NCI-H2107 (cell line): ENCODE data around the gene PDE4D.
"Not testable (repeated sequence)": the region's sequence is repeated elsewhere in the genome, so short reads cannot be mapped to it uniquely, and the experiment has no call there.

Experiments used
- DNase-seq: peaks from one replicate; lab custom pipeline; 2025; lab: John Stamatoyannopoulos, UW

PDE4D gene

DNA sequence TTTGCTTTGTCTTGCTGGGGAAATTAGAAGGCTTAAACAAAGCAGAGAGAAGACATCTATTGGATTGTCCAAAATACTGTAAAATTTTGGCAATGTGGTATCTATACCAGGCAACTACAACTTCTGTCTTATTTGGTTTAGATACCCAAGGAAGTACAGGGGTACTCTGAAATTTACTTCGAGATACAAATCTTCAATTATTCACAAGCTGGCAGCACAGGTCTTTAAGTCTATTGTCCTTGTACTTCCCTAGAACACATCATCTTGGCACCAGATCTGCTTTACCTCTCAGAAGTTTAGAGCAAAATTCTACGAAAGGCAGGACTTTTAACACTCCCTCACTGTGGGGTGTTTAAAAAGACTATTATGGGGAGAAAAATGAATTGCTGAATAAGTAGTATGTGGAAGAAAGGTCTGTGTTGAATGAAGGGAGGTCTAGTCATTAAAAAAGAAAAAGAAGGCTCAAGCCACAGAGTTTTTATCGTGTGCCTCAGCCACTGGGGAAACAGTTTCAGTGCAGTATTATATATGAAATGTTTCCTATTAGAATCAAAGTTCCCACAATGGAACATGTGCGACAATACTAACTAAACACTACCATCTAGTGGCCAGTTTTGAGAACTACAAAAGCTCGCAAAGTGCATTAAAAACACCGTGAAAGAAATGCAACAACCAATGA, 93.7 kb downstream of the PDE4D start:
- DNase-seq: peak; percentile 10

DNA sequence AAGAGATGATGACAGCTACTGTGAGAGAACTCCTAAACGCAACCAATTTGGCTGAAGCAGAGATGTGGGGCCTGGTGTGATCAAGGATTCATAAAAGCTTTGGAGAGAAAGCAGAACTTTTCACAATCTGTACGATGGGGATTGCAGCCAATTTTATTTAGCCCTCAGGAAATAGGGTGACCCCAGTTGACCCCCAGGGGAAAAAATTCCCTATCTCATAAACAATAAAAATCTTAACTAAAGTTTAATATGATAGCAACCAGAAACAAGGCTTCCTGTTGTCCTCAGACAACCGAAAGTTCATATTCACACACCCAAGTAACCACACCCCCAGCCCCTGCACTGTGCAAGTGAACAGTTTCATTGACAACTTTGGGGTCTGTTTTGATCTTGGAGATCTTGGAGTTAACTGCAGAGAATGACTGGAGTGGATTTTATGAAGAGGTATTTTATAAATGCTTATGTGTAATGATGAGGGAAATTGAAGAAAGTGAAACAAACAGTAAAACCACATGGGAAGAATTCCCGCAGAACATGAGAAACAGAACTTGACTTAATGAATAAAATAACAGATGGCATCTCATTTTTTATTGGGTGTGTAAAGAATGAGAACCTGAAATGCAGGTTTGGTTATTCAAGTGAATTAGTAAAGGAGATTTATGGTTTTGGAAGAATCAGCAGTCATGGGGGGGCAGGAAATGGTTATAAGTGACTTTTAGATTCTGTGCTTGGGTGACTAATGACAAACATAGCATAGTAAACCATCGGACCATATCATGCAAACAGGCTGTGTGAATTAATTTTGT, 94.5 kb downstream of the PDE4D start:
- no peak for DNase-seq

DNA sequence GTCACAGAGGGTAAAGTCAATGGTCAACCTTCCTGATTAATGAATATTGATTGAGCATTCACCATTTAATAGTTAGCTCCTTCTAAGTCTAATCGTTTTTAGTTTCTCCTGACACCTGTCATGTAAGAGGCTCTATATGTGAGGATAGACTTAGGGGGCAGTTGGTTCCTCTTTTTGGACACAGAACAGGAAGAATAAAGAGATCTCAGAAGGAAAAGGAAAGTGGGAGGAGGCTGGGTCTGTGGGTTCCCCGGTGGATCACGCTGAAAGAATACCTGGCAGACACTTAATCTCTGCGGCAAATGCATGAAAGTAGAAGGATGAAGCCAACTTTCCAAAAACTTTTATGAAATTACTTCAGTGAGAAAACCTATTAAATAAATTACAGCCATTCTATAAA, 98.4 kb downstream of the PDE4D start:
- no peak for DNase-seq

DNA sequence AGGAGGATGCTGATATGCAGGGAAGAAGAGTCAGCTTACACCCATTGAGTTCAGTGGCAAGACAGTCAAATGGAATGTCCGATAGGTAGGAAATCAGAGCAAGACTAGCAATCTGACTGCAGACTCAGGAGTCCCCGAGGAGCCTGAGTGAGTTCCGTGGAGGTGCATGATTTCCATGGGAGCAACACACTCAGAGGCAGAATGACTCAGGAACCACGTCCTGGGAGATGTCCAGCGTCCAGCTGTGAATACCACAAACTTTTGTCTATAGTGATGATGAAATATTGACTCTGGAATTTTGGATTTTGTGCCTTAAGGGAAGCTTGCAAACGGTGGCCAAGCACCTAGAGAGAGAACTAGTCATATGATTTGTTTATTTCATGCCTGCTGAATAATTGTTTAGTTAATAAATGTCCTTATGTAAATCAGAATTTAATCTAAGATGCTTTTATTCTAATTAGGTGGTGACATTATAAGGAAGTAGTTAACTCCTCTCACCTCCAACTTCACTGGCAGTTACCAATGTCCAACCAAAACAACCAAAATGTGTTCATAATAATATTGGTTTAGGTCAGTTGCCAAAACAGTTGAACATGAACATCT, 100.4 kb downstream of the PDE4D start:
- DNase-seq: no peak

DNA sequence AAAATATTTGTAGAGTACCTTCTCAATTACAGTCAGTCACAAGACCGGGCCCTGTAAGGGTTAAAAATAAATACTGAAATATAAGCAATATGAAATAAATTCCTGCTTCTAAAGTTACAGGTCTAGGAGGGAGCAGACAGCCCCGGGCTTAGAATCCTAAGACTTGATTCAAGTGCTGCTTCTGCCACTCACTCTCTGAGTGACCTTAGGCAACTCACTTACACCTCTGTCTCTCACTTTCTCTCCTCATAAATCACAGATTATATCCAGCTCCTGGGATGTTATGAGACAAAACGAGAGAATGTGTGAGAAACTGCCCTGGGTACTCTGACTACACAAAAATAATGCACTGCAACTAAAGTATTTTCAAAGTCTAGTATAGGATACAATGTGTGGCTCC, 101.9 kb downstream of the PDE4D start:
- no peak for DNase-seq

DNA sequence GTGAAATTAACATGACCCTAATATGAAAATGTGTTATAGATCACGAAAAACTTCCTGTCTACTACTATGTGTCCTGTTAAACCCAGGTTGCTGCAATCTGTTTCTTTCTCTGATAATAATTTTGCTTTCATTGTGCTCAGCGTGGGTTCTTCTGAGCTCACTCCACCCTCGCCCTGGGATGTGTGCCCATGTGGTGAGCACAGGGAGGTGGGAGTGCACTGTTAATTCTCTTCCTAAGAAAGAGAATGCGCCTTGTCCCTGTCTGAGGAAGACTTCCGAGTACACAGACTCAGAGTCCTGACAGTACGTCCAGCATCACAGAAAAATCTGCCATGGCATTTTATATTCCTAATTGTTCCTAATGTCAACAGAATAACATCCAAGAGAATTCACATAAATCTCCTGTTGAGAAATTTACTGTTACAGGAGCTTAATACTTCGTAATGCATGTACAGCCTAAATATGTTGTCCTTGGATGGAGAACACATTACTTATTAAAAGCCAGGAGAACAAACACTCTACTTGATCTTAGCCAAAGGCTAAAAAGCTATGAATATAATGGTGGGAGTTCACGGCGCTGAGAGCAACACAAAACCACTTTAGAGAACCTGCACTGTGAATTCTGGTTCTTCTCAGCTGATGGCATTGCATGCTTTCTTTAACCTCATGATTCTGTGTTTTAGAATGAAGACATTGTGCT, 102.6 kb downstream of the PDE4D start:
- DNase-seq: no peak

DNA sequence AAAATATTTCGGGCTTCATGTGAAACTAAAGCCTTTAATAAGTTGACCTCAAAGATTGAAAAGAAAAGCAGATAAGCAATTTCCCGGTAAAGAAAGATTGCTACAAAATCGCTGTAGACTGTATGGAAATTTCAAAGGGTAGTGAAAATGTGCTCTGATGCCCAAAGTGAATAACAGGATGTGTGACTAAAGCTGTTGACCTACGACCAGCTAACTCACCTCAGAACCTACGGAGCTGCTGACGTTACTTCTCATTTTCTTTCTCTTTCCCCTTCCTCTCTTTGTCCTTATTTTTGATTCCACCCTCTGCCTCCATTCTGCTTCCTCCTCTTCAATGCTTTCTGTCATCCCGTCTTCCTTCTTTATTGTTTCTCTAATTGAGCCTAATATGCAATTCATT, 103.2 kb downstream of the PDE4D start:
- no peak for DNase-seq

DNA sequence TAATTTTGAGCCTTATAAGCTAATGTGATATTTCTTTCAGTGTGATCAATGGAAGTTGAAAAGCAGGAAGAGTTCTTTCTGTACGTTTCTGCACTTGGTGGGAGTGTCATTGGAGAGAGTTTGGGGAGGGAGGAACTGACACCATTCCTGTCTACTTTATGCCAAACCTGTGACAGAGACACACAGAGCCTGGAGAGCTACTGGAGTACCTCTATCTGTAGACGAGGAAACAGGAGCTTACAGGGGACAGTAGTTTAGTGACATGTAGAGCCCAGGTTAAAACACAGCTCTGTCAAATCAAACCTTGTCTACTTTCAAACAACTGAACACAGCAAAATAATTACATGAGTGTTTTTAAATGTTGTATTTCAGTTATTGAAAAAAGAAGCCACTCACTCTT, 103.6 kb downstream of the PDE4D start:
- no peak for DNase-seq

DNA sequence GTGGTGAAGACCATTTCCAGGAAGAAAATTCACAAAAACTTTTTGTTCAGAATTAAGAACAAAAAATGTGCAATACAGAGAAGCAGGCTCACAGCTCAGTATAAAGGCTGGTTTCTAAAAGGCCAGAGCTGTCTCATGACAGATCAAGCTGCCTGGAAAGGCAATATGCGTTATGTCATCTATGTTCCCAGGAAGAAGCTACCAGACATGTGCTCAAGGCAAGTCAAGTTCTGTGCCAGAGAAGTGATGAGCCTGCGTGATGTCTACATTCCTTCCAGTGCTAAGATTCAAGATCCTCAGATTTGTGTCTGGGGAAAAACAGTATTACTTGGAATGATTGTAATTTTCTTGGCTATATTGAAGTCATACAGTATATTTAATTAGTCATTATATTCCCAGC, 104.3 kb downstream of the PDE4D start:
- no peak for DNase-seq

DNA sequence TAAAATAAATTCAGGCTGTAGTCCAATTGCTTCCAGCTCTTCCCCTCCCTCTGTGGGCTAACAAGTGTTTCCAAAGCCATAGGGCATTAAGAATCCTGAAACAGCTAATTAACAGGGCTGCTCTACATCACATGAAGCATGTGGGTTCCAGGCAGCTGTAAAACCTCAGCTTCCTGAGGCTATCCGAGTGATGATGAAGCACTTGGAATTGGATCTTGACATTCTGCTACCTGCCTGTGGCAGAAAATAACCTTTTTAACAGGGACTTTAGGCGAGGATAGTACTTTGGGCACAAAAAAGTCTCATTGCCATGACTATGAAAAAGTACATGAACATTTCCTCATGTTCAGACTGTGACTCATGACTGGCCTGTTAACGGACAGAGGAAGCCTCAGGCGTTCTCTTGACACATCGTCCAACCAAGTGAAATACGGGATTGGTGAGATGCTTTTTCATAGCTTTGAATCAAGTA, 107.2 kb downstream of the PDE4D start:
- DNase-seq: no peak

DNA sequence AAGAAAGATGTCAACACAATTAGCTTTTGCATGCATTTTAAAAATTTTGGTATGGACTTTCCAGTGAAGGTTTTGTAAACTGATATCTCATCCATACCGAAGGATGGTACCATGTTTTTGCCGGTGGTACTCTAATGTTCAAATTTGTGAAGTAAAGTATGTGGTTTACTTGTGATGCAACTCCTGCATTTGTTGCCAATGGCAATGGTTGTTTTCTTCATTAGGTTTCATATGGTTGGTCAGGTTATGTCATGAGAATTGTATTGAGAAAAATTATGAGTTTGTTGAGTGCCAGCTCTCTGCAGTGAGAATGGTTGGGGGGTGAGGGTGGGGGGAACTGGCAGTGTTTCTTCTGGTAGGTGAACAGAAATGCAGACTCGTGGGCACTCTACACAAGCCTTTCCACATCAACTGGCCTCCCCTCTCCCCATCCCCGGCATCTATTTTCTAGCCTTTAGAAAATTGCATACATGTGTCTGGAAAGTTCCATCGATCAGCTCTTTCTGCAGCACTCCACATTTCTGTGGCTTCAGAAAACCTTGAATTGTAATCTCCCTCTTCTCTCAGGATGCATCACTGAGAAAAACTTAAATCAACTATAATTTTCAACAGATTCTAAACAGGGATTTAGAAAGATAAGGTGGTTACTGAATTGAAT, 107.7 kb downstream of the PDE4D start:
- no peak for DNase-seq

DNA sequence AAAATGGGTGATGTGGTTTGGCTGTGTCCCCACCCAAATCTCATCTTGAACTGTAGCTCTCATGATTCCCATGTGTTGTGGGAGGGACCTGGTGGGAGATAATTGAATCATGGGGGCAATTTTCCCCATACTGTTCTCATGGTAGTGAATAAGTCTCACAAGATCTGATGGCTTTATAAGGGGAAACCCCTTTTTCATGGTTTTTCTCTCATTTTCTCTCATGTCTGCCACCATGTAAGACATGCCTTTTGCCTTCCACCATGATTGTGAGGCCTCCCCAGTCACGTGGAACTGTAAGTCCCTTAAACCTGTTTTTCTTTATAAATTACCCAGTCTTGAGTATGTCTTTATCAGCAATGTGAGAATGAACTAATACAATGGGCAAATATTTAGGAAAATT, 108.8 kb downstream of the PDE4D start:
- DNase-seq: not testable (repeated sequence)

DNA sequence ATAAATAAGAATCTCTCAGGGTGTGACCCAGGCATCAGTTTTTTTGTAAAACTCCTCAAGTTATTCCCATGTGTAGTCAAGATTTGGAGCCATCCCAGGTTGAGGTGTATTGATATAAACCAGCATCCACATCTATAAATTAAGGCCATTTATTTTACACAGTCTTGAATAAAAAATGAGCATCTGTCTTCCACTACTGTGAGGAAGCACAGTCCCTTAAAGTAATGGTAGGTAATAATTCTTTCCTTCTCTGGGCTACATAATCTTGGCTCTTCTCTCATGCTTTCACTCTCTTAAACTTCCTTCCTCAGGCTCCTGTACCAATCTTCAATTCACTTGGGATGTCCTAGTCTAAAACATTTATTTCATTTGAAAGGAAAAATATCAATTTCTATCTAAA, 110.3 kb downstream of the PDE4D start:
- DNase-seq: no peak

DNA sequence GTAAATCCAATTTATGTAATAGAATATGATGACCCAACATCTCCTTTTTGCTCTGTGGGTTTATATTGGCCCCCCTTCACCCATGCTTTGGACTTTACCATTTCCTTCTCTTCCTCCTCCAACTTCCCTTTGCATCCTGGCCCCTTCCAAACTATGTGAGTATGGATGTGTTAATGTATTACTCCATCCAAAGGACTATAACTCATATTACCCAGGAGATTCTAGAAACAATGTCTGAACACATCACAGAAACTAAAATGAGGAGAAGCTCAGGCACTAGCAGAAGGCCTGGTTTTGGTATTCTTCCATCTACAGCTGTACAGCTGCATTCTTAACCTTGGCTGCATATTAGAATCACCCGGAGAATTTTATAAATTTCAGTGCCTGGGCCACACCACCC, 110.7 kb downstream of the PDE4D start:
- DNase-seq: no peak

DNA sequence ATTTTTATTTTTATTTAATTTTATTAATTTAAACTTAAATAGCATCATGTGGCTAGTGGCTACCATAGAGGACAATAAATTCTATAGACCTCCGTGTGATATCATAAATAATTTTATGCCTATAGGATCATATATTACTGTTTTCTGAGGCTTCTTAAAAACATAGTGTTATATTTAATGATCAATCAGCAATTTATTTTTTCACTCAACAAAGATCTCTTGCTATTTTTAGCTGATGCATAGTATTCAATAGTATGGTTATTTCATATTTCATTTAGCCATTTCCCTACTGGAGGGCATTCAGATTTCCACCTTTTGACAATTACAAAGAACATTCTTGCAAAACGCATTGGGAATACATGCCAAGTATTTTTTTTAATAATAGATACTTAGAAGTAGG, 114.1 kb downstream of the PDE4D start:
- no peak for DNase-seq

DNA sequence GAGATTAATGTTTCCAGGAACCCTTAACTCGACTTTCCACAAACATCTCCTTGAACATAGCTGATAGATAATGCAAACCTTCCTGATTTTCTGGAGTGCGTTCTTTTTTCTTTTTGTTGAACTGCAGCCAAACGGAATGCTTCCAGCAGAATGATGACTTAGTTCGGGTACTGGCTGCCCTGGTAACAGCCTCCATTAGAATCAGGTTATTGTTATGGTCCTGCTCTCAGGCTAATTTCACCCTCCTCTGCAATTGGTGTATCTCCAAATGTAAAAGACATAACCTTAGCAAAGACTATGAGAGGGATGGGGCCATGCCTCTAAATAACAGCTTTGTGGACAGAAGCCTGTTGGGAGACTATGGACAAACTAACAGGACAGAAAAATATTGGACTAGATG, 116.5 kb downstream of the PDE4D start:
- no peak for DNase-seq

DNA sequence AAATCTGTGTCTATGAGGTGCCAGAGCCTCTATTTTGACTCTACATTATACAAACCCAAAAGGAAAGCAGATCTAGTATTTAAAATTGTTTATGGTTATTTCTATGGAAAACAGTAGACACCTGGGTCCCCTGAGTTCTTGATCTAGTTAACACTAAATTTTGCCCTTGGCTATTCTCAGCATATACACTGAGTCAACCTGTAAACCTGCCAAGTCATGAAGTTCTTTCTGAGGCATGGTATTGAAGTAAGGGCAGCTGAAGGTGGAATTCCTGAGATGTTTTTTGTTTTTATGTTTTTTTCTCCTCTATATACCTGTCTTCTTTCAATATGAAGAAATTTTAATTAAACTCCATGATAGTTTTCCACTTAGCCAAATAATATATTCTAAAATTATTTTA, 120.2 kb downstream of the PDE4D start:
- no peak for DNase-seq

DNA sequence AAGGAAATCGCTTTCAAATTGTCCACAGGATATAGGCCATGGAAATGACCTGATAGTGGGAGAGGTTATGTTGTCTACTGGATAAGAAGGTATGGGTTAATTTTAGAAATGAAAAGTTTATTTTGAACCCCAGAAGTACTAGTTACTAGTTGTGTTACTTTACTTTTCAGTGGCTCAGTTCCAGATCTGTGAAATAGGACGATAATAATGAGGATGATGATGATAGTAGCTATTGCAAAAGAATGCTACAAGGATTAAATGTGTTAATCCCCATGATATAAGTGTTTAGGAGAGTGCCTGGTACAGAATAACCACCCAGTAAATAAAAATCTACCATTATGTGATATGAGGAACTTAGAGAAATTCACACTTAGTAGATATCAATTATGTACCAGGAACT, 120.8 kb downstream of the PDE4D start:
- no peak for DNase-seq

DNA sequence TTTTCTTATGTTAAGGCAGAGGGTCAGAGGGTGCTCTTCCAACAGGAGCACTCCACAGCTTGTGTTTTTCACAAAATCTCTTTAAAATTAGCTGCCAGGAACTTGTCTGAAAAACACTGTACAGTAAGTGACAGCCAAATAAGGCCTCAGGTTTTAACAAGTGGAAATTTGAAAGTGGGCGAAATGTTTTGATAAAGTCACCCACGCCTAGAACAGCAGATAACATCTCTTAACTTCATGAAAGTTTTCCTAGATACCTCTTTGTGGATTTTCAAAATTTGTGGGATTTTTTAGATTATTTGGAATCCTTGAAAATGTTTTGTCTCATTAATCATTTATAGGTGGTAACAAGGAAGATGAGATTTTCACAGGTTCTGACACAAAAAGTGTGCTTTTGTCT, 121.3 kb downstream of the PDE4D start:
- no peak for DNase-seq

DNA sequence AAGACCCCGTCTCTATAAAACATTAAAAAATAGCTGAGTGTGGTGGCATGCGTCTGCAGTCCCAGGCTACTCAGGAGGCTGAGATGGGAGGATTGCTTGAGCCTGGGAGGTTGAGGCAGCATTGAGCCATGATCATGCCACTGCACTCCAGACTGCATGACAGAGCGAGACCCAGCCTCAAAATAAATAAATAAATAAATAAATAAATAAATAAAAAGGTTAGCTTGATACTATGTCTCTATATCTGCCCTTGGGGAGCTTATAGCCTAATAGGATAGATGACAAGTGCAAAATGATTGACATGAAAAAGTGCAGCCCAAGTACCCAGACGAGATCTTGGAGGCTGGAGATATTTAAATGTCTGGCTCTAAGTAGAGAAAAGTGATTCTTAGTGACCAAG, 122.6 kb downstream of the PDE4D start:
- no peak for DNase-seq

DNA sequence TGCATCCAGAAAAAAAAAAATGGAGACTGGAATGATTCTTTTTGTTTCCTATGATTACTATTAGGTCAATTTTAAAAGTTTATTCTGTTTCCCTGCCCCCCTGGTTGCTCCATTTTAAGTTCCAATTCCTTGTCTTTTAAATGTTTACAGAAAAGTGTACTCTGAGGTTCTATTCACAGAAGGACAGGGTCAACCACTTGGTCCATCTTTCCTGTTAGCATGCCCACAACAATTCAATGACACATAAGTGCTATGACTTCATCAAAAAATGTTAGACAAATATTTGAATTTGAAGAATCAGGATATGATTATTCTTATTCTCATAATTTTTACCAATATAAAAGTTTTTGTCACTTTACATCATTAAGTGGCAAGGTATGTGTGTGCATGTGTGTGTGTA, 123.7 kb downstream of the PDE4D start:
- no peak for DNase-seq

DNA sequence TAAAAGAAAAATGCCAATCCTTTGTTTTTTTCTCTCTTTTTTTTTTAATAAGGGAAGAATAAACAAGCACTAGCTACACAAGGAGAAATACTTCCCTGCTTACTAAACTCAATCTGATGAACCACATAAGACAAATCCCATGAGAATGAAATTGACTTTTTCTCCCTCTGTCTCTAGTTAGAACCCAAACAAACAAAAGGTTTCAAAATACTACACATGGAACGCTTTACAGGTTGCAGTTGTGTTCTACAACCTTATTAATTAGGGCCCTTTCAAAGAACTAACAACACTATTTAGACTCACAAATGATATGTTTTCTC, 124.5 kb downstream of the PDE4D start:
- no peak for DNase-seq
